Left renal cortex interstitium (tissue), 4 donors: Measurements from ENCODE around the gene CCP110. TPM values are rescaled to one million over a fixed set of nuclear protein-coding genes. Genes with fewer than 3 reads are reported as not detected.
"Not testable (repeated sequence)": the region's sequence is repeated elsewhere in the genome, so short reads cannot be mapped to it uniquely, and the experiment has no call there.

Experiments
- DNase-seq, 4 donors: peaks; one replicate each; pipeline ENCODE4 v3.0.0-alpha.2; 2013; ENCODE audit warnings: low read depth in 4 of 4, low spot score in 2 of 4, missing footprints in 1 of 4
- polyA plus RNA-seq, 4 donors: library from polyadenylated mRNA; unstranded; fragments of 120-200 nt; gene quantifications; one replicate each; pipeline ENCODE4 v1.2.1, GENCODE V29; 2013; ENCODE audit not compliant: insufficient read length in 4 of 4

The CCP110 gene
- polyA plus RNA-seq, 4 donors, result 22.1 to 40.3 (median 29.7) TPM

GRCh38 chr16:19542138-19542821 lies 18.5 kb downstream of the CCP110 start:
- DNase-seq, result no peak

GRCh38 chr16:19543278-19543996 lies 19.7 kb downstream of the CCP110 start:
- DNase-seq, result not testable (repeated sequence)

- no peak for DNase-seq
Measured at GRCh38 chr16:19548144-19548543, 24.4 kb downstream of the CCP110 start.

- DNase-seq, result no peak
Measured at GRCh38 chr16:19549673-19550072, 25.9 kb downstream of the CCP110 start.

- DNase-seq, result peak; percentile 92 to 98 (median 96)
Measured at GRCh38 chr16:19555186-19555937, 31.6 kb downstream of the CCP110 start, which contains the start of gene VPS35L. Gene VPS35L (plus strand): TSS chr16:19555703. CDS start chr16:19555730, 27 bp downstream.

- DNase-seq, result peak in 2 of 4 donors; percentile 2 to 10
Measured at GRCh38 chr16:19555938-19556771, 32.4 kb downstream of the CCP110 start.

GRCh38 chr16:19559242-19559910 lies 35.6 kb downstream of the CCP110 start:
- DNase-seq, result peak in 2 of 4 donors; percentile 24 to 44

GRCh38 chr16:19560078-19560477 lies 36.3 kb downstream of the CCP110 start:
- DNase-seq, result no peak

- no peak for DNase-seq
Measured at GRCh38 chr16:19563377-19563776, 39.6 kb downstream of the CCP110 start.

GRCh38 chr16:19566362-19566761 lies 42.6 kb downstream of the CCP110 start:
- DNase-seq, result no peak

GRCh38 chr16:19567560-19567959 lies 43.8 kb downstream of the CCP110 start:
- no peak for DNase-seq

GRCh38 chr16:19573997-19574396 lies 50.3 kb downstream of the CCP110 start:
- no peak for DNase-seq

GRCh38 chr16:19574615-19575014 lies 50.9 kb downstream of the CCP110 start:
- DNase-seq, result no peak

- no peak for DNase-seq
Measured at GRCh38 chr16:19578378-19578971, 54.7 kb downstream of the CCP110 start.

- no peak for DNase-seq
Measured at GRCh38 chr16:19582050-19582831, 58.5 kb downstream of the CCP110 start.

GRCh38 chr16:19583665-19584300 lies 60.0 kb downstream of the CCP110 start:
- DNase-seq, result peak in 1 of 4 donors; percentile 23

- no peak for DNase-seq
Measured at GRCh38 chr16:19588661-19589060, 64.9 kb downstream of the CCP110 start.

GRCh38 chr16:19589106-19589505 lies 65.4 kb downstream of the CCP110 start:
- no peak for DNase-seq
